Measurements from ENCODE around the gene PDE6A. TPM values are rescaled to one million over a fixed set of nuclear protein-coding genes. Genes with fewer than 3 reads are reported as not detected.

Gene PDE6A
- total and polyA plus RNA-seq, 2 of the 8 experiments (the other 6 are each of a cell fraction or from before 2014, with no cell fraction given) = not detected

DNA sequence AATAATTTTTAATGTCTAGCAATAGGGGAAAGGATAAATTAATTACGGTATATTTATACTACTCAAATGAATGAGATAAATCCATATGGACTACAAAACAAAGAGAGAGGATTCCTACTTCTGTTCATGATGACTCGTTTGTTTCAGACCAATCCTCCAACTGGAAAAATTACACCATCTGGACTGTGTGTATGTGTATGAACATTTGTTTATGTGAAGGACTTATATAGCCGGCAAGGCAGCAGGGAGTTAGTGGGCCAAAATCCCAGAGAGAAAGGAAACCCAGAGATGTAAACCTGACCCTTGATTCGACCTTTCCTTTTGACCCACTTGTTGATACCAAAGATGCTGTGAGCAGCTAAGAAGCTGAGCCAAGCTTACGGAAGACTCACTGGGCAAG lies 20.1 kb downstream of the PDE6A start:
- DNase-seq (ENCODE audit: low read depth in 1 of 2, low spot score in 2 of 2) (no peak), FAIRE-seq (no peak)
- no peak overlapping the region for H3K4me3 ChIP-seq (ENCODE audit: extremely low read depth in 1 of 4, insufficient read depth in 2 of 4, low read depth in 3 of 4, low read length in 4 of 4)
- POLR2A ChIA-PET (ENCODE audit: partially characterized antibody) = no interaction called here
- H3K27me3 ChIP-seq (replicated peaks in 1 of 4; ENCODE audit: control insufficient read depth in 3 of 4, extremely low read depth in 1 of 4, insufficient read depth in 3 of 4, low read length in 3 of 4) = no peaks in the 10 kb centered on the region
- H3K9me3 ChIP-seq (ENCODE audit: insufficient read depth in 2 of 2, low read depth in 1 of 2, low read length in 1 of 2) = no peaks in the 10 kb centered on the region
- no peak overlapping the region for H4K5ac ChIP-seq (ENCODE audit: insufficient read length, low read depth, low read length)
- no peak overlapping the region for H3K9ac ChIP-seq (replicated peaks in 1 of 4; ENCODE audit: extremely low read depth in 1 of 4, low read depth in 3 of 4, low read length in 3 of 4)
- no peaks in the 10 kb centered on the region for H3K23me2 ChIP-seq (ENCODE audit: low read depth, low read length)
- no peak overlapping the region for H2AK5ac ChIP-seq (ENCODE audit: low read depth, low read length)
- CTCF ChIA-PET (ENCODE audit: partially characterized antibody) = interaction anchor here (1.8 to 3.7 kb wide), 2 partner anchors 10 to 94 kb away, joined by 6 to 18 read pairs; no protein-coding TSS in a partner anchor
- no peaks in the 10 kb centered on the region for H3K79me1 ChIP-seq (ENCODE audit: low read depth, low read length)
- no peak overlapping the region for H3K4ac ChIP-seq (replicated peaks; ENCODE audit: insufficient read length, low read depth, low read length)
- no peak overlapping the region for H2BK5ac ChIP-seq (ENCODE audit: low read depth, low read length)
- no peak overlapping the region for H2BK120ac ChIP-seq (replicated peaks; ENCODE audit: low read depth, low read length)
- H2BK12ac ChIP-seq (ENCODE audit: low read depth, low read length) = no peak overlapping the region
- H2BK20ac ChIP-seq (ENCODE audit: low read length) = no peak overlapping the region
- H3K18ac ChIP-seq (ENCODE audit: extremely low read depth, low read length) = no peak overlapping the region
- 90% methylated on average over 5 of the region's 5 CpGs; no CpG with 5 or more reads in 1 of the 2 experiments for WGBS, 2 experiments (ENCODE audit: extremely low coverage in 1 of 2, insufficient coverage in 1 of 2, insufficient read length in 1 of 2, insufficient replicate concordance in 2 of 2, low coverage in 1 of 2, low lambda C conversion rate in 2 of 2, missing lambda C conversion rate in 1 of 2)
- H3K14ac ChIP-seq (ENCODE audit: insufficient read length) = no peak overlapping the region
- no peak overlapping the region for H3K4me2 ChIP-seq (ENCODE audit: insufficient read depth in 1 of 2, low read depth in 2 of 2, low read length in 2 of 2)
- H3K27ac ChIP-seq (ENCODE audit: low read depth, low read length) = no peak overlapping the region
- H3K23ac ChIP-seq (ENCODE audit: insufficient read length) = no peak overlapping the region
- H3K4me1 ChIP-seq (replicated peaks in 1 of 4; ENCODE audit: control insufficient read depth in 3 of 4, insufficient read depth in 4 of 4, low read length in 3 of 4) = no peaks in the 10 kb centered on the region
- H4K91ac ChIP-seq (replicated peaks; ENCODE audit: insufficient read length, low read length) = no peak overlapping the region
- H2AFZ ChIP-seq (ENCODE audit: low read length) = no peak overlapping the region
- H2BK15ac ChIP-seq (ENCODE audit: low read length) = no peak overlapping the region
- H4K20me1 ChIP-seq (replicated peaks in 1 of 2; ENCODE audit: control insufficient read depth in 1 of 2, insufficient read depth in 2 of 2, low read length in 2 of 2) = no peaks in the 10 kb centered on the region
- no peaks in the 10 kb centered on the region for H3K36me3 ChIP-seq (ENCODE audit: control insufficient read depth in 2 of 4, insufficient read depth in 4 of 4, low read length in 3 of 4)
- H4K8ac ChIP-seq (ENCODE audit: extremely low read depth, insufficient read depth, low read length) = no peak overlapping the region
- H3K56ac ChIP-seq (replicated peaks; ENCODE audit: insufficient read length, low read depth, low read length) = no peak overlapping the region
- H3K79me2 ChIP-seq (ENCODE audit: control insufficient read depth in 1 of 2, insufficient read depth in 2 of 2, low read length in 2 of 2) = no peaks in the 10 kb centered on the region
- TF ChIP-seq KDM5A (IDR thresholded peaks at IDR 0.05; ENCODE audit: low read length) = no peak
- TF ChIP-seq CBX8 (IDR thresholded peaks at IDR 0.05; ENCODE audit: borderline replicate concordance, low read depth, low read length) = no peak
- no peak for TF ChIP-seq CTBP2 (IDR thresholded peaks at IDR 0.05; ENCODE audit: borderline replicate concordance, insufficient read depth, insufficient read length, low read length)
